ENCODE measurements around the gene ILK. TPM values are rescaled to one million over a fixed set of nuclear protein-coding genes. Genes with fewer than 3 reads are reported as not detected.

ILK gene
- total RNA-seq, 1 donor from 2014 or later = 118 TPM

GRCh38 chr11:6656936-6657335 is 53.4 kb downstream of the ILK start:
- H3K4me3 ChIP-seq (ENCODE audit: low read depth, low read length) = no peak overlapping the region
- no peak for DNase-seq (ENCODE audit: low read depth)
- TF ChIP-seq, protein P1, sequence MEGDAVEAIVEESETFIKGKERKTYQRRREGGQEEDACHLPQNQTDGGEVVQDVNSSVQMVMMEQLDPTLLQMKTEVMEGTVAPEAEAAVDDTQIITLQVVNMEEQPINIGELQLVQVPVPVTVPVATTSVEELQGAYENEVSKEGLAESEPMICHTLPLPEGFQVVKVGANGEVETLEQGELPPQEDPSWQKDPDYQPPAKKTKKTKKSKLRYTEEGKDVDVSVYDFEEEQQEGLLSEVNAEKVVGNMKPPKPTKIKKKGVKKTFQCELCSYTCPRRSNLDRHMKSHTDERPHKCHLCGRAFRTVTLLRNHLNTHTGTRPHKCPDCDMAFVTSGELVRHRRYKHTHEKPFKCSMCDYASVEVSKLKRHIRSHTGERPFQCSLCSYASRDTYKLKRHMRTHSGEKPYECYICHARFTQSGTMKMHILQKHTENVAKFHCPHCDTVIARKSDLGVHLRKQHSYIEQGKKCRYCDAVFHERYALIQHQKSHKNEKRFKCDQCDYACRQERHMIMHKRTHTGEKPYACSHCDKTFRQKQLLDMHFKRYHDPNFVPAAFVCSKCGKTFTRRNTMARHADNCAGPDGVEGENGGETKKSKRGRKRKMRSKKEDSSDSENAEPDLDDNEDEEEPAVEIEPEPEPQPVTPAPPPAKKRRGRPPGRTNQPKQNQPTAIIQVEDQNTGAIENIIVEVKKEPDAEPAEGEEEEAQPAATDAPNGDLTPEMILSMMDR (conservative IDR thresholded peaks at IDR 0.05; ENCODE audit: low read depth, low read length) = no peak

GRCh38 chr11:6657346-6657745 is 53.8 kb downstream of the ILK start:
- no peak overlapping the region for H3K4me3 ChIP-seq (ENCODE audit: low read depth, low read length)
- TF ChIP-seq, protein P1 (conservative IDR thresholded peaks at IDR 0.05; ENCODE audit: low read depth, low read length) = no peak
- no peak for DNase-seq (ENCODE audit: low read depth)

DNA sequence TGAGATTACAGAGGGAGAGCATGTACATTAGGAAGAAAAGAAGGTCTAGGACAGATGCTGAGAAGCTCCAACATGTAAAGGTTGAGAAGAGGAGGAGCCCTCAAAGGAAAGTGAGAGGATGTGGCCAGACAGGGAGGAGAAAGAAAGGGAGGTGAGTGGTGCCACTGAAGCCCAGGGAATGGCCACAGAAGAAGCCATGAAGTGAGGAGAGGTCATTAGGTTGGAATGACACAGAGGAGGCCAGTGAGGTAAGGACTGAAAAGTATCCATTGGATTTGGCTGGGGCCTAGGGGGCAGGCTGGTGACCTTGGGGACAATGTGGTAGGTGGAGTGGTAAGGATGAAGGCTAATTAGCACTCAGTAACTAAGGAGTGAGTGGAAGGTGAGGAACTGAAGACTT is 55.1 kb downstream of the ILK start:
- DNase-seq (ENCODE audit: low read depth) = no peak
- TF ChIP-seq, protein P1 (conservative IDR thresholded peaks at IDR 0.05; ENCODE audit: low read depth, low read length) = no peak
- H3K4me3 ChIP-seq (ENCODE audit: low read depth, low read length) = no peak overlapping the region

Other genes with a start within 250 kb of the ILK start
- gene SMPD1, start 213.3 kb upstream of the ILK start, total RNA-seq = 22.5 and 24.3 TPM in 2 replicates
- 24.7 and 28.3 TPM in 2 replicates for gene APBB1, start 184.7 kb upstream of the ILK start, total RNA-seq
- 0.06 and 1.0 TPM in 2 replicates for gene HPX, start 162.8 kb upstream of the ILK start, total RNA-seq
- 10.0 and 31.0 TPM in 2 replicates for gene TRIM3, start 129.8 kb upstream of the ILK start, total RNA-seq
- gene ARFIP2, start 122.4 kb upstream of the ILK start, total RNA-seq = 55.2 and 57.7 TPM in 2 replicates
- 27.0 and 34.9 TPM in 2 replicates for gene TIMM10B, start 122.3 kb upstream of the ILK start, total RNA-seq
- 1.0 and 1.2 TPM in 2 replicates for gene DNHD1, start 106.5 kb upstream of the ILK start, total RNA-seq
- 6.7 and 20.5 TPM in 2 replicates for gene RRP8, start 158 bp upstream of the ILK start, total RNA-seq
- 108 and 205 TPM in 2 replicates for gene TAF10, start 8.4 kb downstream of the ILK start, total RNA-seq
- 7.4 and 15.4 TPM in 2 replicates for gene TPP1, start 15.6 kb downstream of the ILK start, total RNA-seq
- gene DCHS1, start 52.0 kb downstream of the ILK start, total RNA-seq = 1.2 and 1.8 TPM in 2 replicates
- gene MRPL17, start 79.6 kb downstream of the ILK start, total RNA-seq = 44.7 and 62.6 TPM in 2 replicates
- 0.14 TPM in 1 of 2 replicates, not detected in the other for gene OR2AG2, start 168.2 kb downstream of the ILK start, total RNA-seq
- not detected in 2 replicates for gene OR2AG1, start 179.2 kb downstream of the ILK start, total RNA-seq
- 0.07 TPM in 1 of 2 replicates, not detected in the other for gene OR6A2, start 195.9 kb downstream of the ILK start, total RNA-seq
- gene OR10A5, start 241.9 kb downstream of the ILK start, total RNA-seq = not detected in 2 replicates